CD4-positive, alpha-beta T cell treated with Interleukin-4 for 1 hour (primary cell): ENCODE measurements around the gene GMDS.
"Not testable (repeated sequence)": the region's sequence is repeated elsewhere in the genome, so short reads cannot be mapped to it uniquely, and the experiment has no call there.

ENCODE experiments used
- DNase-seq, 2 donors: peaks; one replicate each; pipeline ENCODE4 v3.0.0-alpha.2; 2020 to 2022

The GMDS gene

GRCh38 chr6:1761477-1761877, 483.9 kb downstream of the GMDS start:
- no peak for DNase-seq

GRCh38 chr6:1760876-1761275, 484.5 kb downstream of the GMDS start:
- no peak for DNase-seq

DNA sequence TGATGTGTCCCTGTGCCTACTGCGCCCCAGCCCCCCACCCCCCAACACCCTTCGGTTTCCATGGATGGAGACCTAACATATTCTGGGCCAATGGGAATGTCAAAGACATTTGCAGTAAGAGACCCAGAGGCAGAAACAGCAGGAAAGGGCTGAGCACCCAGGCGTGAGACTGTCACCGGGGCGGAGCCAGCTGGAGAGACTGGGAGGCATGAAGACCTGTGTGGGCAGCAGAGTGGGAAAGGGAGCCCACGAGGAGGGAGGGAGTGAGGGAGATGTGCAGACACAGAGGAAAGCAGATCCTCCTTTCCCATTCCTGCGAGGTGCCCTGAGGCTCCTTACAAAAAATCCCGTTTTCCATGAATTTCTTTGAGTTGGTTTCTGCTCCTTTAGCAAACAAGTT, 485.5 kb downstream of the GMDS start:
- DNase-seq, result no peak

DNA sequence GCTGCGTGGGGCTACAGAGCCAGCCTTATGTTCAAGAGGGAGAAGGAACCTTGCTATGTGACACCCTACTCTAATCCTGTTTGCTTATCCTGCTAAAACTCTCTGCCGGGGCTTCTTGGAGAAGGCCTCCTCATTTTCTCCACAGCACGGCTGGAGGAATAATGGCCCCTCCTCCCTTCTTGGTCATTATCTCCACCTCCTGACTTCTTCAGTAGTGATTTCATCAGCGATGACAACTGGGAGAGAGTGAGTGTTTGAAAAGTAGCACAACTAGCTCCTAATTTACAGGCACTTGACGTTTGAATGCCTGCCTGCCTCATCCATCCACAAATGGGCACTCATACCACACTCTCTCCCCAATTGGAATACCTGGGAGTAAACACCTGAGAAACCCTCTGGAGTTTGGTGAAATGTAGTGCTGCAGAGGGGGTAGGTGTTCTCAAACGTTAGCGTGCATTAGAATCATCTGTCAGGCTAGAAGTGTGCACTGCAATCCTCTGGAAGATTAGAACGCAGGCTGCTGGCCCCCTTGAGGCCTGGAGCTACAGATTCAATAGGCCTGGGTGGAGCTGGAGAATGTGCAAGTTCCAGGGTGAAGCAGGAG, 487.2 kb downstream of the GMDS start:
- no peak for DNase-seq

DNA sequence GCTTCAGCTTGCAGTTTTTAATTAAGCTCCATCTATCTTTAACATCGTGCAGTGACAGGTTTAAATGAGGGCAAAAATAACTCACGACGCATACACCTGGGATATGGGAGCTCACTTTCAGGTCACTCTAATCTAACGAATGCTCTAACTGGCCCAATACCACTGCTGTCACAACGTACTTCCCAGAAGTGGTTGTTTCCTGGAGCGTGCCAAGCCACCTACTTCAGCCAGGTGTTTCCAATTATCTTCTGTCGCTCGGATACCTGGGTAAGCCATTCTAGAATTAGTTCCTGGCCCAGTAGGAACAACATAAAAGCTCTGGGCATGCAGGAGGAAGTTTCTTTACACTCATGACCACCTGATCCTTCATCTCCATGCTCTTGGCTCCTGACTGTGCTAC, 488.3 kb downstream of the GMDS start:
- DNase-seq, result no peak

- no peak for DNase-seq
These were observed 488.8 kb downstream of the GMDS start for GRCh38 chr6:1756472-1757129.

- DNase-seq, result not testable (repeated sequence)
These were observed 494.3 kb downstream of the GMDS start for GRCh38 chr6:1751063-1751462.

DNA sequence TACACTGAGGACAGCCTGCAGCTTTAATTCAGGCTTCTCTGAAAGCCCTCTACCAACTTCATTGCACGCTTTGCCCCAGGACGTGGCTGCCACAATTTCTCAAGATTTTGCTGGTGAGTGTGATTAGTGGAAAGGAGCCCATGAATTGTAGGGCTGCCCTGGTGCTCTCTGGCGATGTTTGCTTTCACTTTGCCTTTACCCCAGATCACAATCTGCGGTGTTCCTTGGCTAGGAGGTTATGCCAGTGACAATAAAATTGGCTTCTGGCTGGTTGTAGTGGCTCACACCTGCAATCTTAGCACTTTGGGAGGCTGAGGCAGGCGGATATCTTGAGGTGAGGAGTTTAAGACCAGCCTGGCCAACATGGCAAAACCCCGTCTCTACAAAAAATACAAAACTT, 496.4 kb downstream of the GMDS start:
- no peak for DNase-seq

DNA sequence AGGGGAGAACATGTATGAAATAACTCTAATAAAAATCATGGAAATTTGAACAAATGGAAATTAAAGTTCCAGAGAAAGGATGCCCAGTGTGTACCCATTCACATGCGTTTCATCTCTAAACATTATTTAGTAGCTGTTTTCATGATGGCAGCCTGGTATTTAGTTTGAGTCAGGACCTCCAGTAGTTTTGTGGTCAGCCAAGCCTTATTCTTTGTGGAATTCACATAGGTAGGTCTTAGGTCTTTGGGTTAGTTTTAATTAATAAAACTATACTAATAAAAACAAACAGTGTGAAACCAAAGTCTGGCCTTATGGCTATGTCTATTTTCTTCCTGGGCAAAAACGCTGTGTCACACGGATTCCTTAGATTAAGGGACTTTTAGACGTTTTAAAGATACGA, 497.9 kb downstream of the GMDS start:
- DNase-seq, result no peak

DNA sequence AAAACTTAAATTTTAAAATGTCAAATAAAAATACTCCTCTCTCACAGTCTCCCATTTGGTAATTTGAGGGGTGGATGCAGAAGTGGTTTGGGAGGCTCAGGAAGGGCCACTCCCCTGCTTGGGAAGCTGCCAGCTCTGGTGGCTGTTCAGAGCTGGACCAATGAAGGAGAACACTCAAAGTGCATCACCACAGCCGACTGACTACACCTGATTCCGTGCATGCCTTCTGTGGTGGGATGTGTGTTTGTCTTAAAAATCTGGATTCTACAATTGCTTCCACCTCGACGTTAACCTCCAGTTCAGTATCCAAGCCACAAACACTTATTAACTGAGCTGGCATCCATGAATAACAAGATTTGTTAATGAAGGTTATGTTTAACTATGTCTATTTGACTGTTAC, 498.4 kb downstream of the GMDS start:
- no peak for DNase-seq

DNA sequence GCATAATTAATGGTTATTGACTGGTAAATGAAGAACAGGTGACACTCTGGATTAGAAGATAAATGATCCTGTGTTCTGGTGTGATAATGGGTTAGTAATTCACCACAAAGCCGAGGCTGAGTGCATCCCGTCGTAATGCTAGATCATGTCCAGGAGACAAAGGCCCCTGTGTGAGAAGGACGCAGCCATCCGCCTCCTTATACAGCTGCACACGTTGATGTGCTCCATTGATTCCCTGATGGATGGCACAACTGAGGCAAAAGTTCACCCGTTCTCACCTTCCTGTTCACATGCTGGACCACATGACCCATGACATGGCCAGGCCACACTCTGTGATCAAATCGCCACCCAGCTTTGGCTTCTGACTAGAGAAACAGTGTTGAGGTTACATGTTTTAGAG, 499.6 kb downstream of the GMDS start:
- no peak for DNase-seq

DNA sequence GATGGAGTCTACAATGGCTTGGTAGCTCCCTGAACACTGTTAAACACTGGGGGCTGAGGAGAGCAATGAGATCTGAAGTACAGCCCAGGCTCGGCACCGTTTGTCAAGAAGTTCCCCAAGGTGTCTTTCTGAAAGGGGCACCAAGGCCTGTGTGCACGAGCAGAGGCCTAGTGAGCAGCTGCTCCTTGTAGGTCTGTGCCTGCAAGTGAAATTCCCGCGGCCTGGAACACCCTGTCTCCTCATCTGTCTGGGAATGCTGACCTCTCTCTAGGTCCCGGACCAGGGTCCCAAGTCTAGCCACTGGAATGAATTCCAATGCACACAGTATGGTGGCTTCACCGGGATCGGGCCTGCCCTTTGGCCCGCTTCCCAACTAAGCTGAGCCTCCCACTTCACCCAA, 500.9 kb downstream of the GMDS start:
- no peak for DNase-seq

GRCh38 chr6:1739680-1740079, 505.7 kb downstream of the GMDS start:
- no peak for DNase-seq

DNA sequence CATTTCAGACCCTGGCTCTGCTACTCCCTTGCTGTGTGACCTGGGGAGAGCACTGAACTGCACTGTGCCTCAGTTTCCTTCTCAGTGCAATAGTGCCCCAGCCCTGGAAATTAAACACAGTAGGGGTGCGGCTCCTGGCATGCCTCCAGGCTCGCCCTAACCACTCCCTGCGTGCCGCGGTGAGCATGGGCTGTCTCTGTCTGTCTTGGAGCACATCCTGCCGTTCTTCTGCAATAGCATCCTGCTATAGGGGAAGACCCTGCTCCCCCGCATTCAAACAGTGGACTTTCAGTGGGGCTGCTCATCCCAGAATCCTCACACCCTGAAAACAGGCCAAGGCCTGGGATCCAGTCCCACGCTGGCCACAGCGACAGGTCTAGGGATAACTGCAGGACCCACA, 506.2 kb downstream of the GMDS start:
- DNase-seq, result no peak

DNA sequence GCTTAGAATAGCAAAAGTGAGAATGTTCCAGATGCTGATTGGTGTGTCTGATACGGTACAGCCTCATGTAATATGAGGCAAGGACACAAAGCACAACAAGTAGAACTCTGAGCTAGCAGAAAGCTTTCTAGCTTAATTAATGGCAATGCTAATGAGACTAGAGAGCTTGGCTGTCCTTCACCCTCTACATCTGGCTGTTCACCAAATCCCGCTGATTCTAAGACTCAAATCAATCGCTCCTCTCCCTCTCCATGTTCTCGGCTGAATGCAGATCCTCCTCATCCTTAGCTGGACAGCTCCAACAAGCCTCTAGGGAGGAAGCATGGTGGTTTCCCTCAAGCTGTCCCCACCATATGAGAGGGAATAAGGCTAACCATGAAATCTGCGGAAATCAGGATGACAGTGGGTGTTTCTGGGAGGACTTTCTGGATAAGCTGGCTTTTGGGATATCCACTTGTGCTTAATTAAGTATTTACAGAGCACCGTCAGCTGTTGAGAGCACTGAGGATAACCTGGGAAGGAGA, 506.8 kb downstream of the GMDS start:
- no peak for DNase-seq

- DNase-seq, result no peak
These were observed 507.7 kb downstream of the GMDS start for GRCh38 chr6:1737463-1738311.

DNA sequence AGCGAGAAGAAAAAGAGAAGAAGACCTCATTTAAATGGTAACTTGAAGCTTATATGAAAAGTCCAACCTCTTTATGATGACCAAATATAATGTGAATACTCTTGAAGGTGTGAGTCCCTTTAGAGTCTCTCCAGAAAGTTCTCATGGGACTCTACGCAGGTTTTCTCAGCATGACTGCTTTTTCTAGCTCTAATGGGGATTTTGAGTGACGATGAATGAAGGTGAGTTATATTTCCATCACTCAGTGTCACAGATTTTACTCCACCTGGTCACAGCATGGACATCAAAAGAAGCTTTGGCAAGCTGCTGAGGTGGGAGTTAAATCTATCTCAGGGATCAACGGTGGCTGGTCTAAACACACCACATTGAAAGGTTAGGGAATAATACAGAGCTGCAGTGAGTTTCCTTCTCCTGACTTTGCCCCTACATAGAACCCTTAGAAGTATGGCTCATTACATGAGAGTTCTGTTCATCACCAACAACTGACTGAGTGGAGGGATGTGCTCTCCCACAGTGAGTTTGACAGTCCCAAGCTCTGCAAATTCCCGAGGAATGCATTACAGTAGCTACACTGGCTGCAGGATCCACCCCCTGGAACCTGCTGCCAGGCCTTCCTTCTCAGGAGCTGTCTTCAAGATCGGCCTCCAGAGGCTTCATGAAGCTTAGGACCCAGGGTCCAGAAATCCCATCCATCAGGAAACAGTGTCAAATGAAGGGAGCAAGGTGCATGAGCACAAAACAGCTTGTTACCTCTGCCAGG, 508.9 kb downstream of the GMDS start:
- DNase-seq, result no peak

DNA sequence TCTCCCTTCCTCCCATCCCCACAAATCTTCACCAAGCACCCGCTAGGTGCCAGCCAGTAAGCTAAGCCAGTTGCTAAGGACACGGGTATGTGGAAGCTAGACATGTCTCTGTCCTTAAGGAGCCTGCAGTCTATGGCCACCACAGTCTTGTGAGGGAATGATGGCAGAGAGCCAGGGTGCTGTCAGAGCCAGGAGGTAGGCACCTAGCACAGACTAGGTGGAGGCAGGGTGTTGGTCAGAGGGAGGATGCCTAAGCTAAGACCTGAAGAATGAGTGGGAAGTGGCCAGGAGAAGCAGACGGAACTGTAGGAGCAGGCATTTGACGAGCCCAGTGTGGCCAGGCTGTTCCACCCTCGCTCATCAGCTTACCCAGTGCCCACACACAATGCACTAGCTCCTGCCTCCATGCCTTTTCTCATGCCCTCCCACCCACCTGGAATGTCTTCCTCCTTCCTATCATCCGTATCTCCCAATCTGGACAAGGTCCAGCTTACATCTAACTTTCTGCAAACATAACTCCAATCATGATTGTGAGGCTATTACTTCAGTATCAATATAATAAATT, 510.1 kb downstream of the GMDS start:
- DNase-seq, result no peak

- no peak for DNase-seq
These were observed 514.5 kb downstream of the GMDS start for GRCh38 chr6:1730882-1731281.

DNA sequence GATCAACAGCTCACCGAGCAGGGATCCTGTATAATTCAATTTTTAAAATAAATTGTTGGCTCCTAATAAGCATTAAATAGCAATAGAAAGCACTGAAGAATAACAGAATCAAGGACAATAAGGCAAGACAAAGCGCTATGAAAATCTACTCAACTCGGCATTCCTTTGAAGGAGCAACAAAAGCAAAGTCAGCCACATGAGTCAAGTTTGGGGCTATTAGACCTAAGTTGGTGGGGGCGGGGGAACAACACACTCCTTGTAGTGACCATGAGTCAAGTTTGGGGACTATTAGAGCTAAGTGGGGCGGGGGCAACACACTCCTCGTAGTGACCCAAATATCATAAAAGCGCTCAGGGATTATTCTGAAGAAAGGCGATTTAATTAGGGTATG, 515.7 kb downstream of the GMDS start:
- no peak for DNase-seq

- no peak for DNase-seq
These were observed 516.2 kb downstream of the GMDS start for GRCh38 chr6:1729133-1729749.

- no peak for DNase-seq
These were observed 519.0 kb downstream of the GMDS start for GRCh38 chr6:1726341-1726768.
